ENCODE measurements around the gene ZFYVE9. TPM values are rescaled to one million over a fixed set of nuclear protein-coding genes. Genes with fewer than 3 reads are reported as not detected.

Gene ZFYVE9
- total RNA-seq, 1 experiment from 2014 or later, result 14.2 TPM

DNA sequence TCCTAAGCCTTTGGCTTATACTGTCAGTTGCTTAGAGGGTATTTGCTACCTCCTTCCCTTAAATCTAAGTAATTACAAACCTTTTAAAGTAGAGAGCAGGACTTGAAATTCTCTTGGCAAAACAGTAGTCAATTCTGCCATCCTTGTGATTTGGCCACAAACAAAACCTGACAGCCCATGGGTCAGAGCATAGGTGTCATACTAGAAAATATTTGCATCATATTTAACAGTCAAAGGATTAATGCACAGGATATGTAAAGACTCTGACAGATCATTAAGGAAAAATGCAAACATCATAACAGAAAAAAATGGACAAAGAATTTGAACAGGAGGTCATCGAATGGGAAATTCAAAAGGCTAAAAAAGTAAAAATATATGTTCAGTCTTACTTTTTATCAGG, 50.5 kb downstream of the ZFYVE9 start:
- 0 out of 2 replicates have a peak, but pooled peaks cover 5% of the 10 kb centered on the region for H3K79me2 ChIP-seq (ENCODE audit: insufficient read depth, low read length)
- no peak overlapping the region for H3K4me3 ChIP-seq (replicated peaks in 1 of 2; ENCODE audit: low read depth in 1 of 2, low read length in 2 of 2)
- H3K27me3 ChIP-seq (ENCODE audit: insufficient read depth, low read length), result no peaks in the 10 kb centered on the region
- H3K4me2 ChIP-seq (ENCODE audit: low read length), result no peak overlapping the region
- no peaks in the 10 kb centered on the region for H3K9me2 ChIP-seq (ENCODE audit: insufficient read depth)
- H3K9me3 ChIP-seq (ENCODE audit: control insufficient read depth in 1 of 2, insufficient read depth in 1 of 2, low read depth in 1 of 2, low read length in 2 of 2), result no peaks in the 10 kb centered on the region
- TF ChIP-seq TCF7L2 (IDR thresholded peaks at IDR 0.05; ENCODE audit: borderline replicate concordance, extremely low read depth, insufficient read depth, insufficient read length), result no peak
- ChIA-PET RAD21 (ENCODE audit: low non-redundant PET in 1 of 2, low total read pairs in 2 of 2, uncharacterized antibody in 2 of 2, unreplicated experiment in 2 of 2) (no interaction called here), POLR2A (no interaction called here), CTCF (no interaction called here)
- H3K4me1 ChIP-seq (ENCODE audit: control insufficient read depth in 1 of 2, insufficient read depth in 2 of 2, low read length in 2 of 2), result no peaks in the 10 kb centered on the region
- H4K20me1 ChIP-seq (ENCODE audit: insufficient read depth), result no peaks in the 10 kb centered on the region
- H3K9ac ChIP-seq (ENCODE audit: low read length), result no peak overlapping the region
- H2AFZ ChIP-seq (ENCODE audit: low read depth, low read length, poor library complexity, severe bottlenecking), result no peak overlapping the region
- H3K36me3 ChIP-seq (ENCODE audit: control insufficient read depth in 1 of 2, insufficient read depth in 2 of 2, low read length in 2 of 2), result no peaks in the 10 kb centered on the region
- H3K27ac ChIP-seq (ENCODE audit: low read depth, low read length), result no peak overlapping the region
- no TSS peak for BruUV-seq (replicated peaks)
- DNase-seq (ENCODE audit: low read depth, low spot score) (no peak), ATAC-seq (no peak)
- intact Hi-C loops (cut with micrococcal nuclease), result no loop called here

DNA sequence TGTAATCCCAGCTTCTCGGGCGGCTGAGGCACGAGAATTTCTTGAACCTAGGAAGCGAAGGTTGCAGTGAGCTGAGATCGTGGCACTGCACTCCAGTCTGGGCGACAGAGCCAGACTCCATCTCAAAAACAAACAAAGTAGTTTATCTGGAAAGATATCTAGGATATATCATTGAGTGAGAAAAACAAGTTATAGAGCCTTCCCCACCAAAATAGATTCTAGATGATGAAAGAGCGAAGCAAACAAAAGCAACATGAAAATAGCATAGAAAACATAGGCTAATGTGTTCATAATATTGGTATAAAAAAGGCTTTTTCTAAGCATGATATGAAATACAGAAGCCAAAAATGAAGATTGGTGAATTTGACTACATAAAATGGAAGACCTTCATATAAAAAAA, 52.1 kb downstream of the ZFYVE9 start:
- no TSS peak for BruUV-seq (replicated peaks)

More for the DNA sequence above, 52.1 kb downstream of the ZFYVE9 start:
- H3K9ac ChIP-seq (ENCODE audit: low read length), result no peak overlapping the region
- ChIA-PET RAD21 (ENCODE audit: low non-redundant PET in 1 of 2, low total read pairs in 2 of 2, uncharacterized antibody in 2 of 2, unreplicated experiment in 2 of 2) (no interaction called here), CTCF (no interaction called here), POLR2A (no interaction called here)
- H3K4me3 ChIP-seq (replicated peaks in 1 of 2; ENCODE audit: low read depth in 1 of 2, low read length in 2 of 2), result no peak overlapping the region
- no peaks in the 10 kb centered on the region for H3K9me2 ChIP-seq (ENCODE audit: insufficient read depth)
- TF ChIP-seq TCF7L2 (IDR thresholded peaks at IDR 0.05; ENCODE audit: borderline replicate concordance, extremely low read depth, insufficient read depth, insufficient read length) (no peak), JUND (IDR thresholded peaks at IDR 0.05) (no peak), EGR1 (IDR thresholded peaks at IDR 0.05; ENCODE audit: low read depth) (no peak), SRF (IDR thresholded peaks at IDR 0.05; ENCODE audit: low read depth) (no peak), SIN3A (IDR thresholded peaks at IDR 0.05; ENCODE audit: low read depth) (no peak), CEBPB (IDR thresholded peaks at IDR 0.05; ENCODE audit: low read depth) (no peak), CBX3 (IDR thresholded peaks at IDR 0.05; ENCODE audit: low read depth) (no peak), ELF1 (IDR thresholded peaks at IDR 0.05; ENCODE audit: borderline replicate concordance, low read depth) (no peak), ZFX (IDR thresholded peaks at IDR 0.05) (no peak)
- TF ChIP-seq, protein P1, sequence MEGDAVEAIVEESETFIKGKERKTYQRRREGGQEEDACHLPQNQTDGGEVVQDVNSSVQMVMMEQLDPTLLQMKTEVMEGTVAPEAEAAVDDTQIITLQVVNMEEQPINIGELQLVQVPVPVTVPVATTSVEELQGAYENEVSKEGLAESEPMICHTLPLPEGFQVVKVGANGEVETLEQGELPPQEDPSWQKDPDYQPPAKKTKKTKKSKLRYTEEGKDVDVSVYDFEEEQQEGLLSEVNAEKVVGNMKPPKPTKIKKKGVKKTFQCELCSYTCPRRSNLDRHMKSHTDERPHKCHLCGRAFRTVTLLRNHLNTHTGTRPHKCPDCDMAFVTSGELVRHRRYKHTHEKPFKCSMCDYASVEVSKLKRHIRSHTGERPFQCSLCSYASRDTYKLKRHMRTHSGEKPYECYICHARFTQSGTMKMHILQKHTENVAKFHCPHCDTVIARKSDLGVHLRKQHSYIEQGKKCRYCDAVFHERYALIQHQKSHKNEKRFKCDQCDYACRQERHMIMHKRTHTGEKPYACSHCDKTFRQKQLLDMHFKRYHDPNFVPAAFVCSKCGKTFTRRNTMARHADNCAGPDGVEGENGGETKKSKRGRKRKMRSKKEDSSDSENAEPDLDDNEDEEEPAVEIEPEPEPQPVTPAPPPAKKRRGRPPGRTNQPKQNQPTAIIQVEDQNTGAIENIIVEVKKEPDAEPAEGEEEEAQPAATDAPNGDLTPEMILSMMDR (IDR thresholded peaks at IDR 0.05 in 2 of 3, conservative IDR thresholded peaks at IDR 0.05 in 1 of 3; ENCODE audit: borderline replicate concordance in 1 of 3, insufficient read depth in 1 of 3, low read depth in 2 of 3, low read length in 2 of 3), result no peak
- TF ChIP-seq, protein P2, sequence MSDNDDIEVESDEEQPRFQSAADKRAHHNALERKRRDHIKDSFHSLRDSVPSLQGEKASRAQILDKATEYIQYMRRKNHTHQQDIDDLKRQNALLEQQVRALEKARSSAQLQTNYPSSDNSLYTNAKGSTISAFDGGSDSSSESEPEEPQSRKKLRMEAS (IDR thresholded peaks at IDR 0.05), result no peak
- no peak overlapping the region for H3K4me2 ChIP-seq (ENCODE audit: low read length)
- no peaks in the 10 kb centered on the region for H3K4me1 ChIP-seq (ENCODE audit: control insufficient read depth in 1 of 2, insufficient read depth in 2 of 2, low read length in 2 of 2)
- H3K9me3 ChIP-seq (ENCODE audit: control insufficient read depth in 1 of 2, insufficient read depth in 1 of 2, low read depth in 1 of 2, low read length in 2 of 2), result no peaks in the 10 kb centered on the region
- H4K20me1 ChIP-seq (ENCODE audit: insufficient read depth), result no peaks in the 10 kb centered on the region
- no peaks in the 10 kb centered on the region for H3K27me3 ChIP-seq (ENCODE audit: insufficient read depth, low read length)
- H2AFZ ChIP-seq (ENCODE audit: low read depth, low read length, poor library complexity, severe bottlenecking), result no peak overlapping the region
- ATAC-seq (no peak), DNase-seq (ENCODE audit: low read depth, low spot score) (no peak)
- no peak overlapping the region for H3K27ac ChIP-seq (ENCODE audit: low read depth, low read length)
- intact Hi-C loops (cut with micrococcal nuclease), result no loop called here
- no peaks in the 10 kb centered on the region for H3K36me3 ChIP-seq (ENCODE audit: control insufficient read depth in 1 of 2, insufficient read depth in 2 of 2, low read length in 2 of 2)
- H3K79me2 ChIP-seq (ENCODE audit: insufficient read depth, low read length), result 0 out of 2 replicates have a peak, but pooled peaks cover 3% of the 10 kb centered on the region

Data from HCT116 (cell line).